WTC11 (cell line): ENCODE data around the gene CNIH3. TPM values are rescaled to one million over a fixed set of nuclear protein-coding genes. Genes with fewer than 3 reads are reported as not detected.

Experiments used
- ATAC-seq: fragments of 200-7000 bp; cut with Tn5 transposase; 2 replicates; pipeline ENCODE4 v1.10.0; 2021; ENCODE audit warnings: mild to moderate bottlenecking, moderate library complexity
- CTCF ChIA-PET: fragments of 300-600 bp; sonication (Branson Sonifier 250); formaldehyde crosslinking; loops from one replicate; lab custom pipeline; 2021; ENCODE audit warnings: antibody characterized with exemption; lab: Charles Lee
- POLR2A ChIA-PET: fragments of 350-600 bp; sonication (Branson Sonifier 250); formaldehyde crosslinking; loops from one replicate; lab custom pipeline; 2021; ENCODE audit warnings: antibody characterized with exemption; lab: Charles Lee
- DNase-seq: peaks from one replicate; pipeline ENCODE4 v3.0.0; 2021; ENCODE audit warnings: low spot score
- H3K27ac Mint-ChIP-seq: 2 replicates; pipeline ENCODE4 v1.8.0; 2021; ENCODE audit warnings: mixed read lengths
- H3K27me3 Mint-ChIP-seq: 2 replicates; pipeline ENCODE4 v1.8.0; 2021; ENCODE audit warnings: low read depth, mild to moderate bottlenecking, moderate library complexity, mixed read lengths
- H3K36me3 Mint-ChIP-seq: 2 replicates; pipeline ENCODE4 v1.8.0; 2021; ENCODE audit warnings: mixed read lengths
- H3K4me1 Mint-ChIP-seq: 2 replicates; pipeline ENCODE4 v1.8.0; 2022; ENCODE audit warnings: mixed read lengths
- H3K4me3 Mint-ChIP-seq: 2 replicates; pipeline ENCODE4 v1.8.0; 2021; ENCODE audit warnings: mild to moderate bottlenecking, moderate library complexity, mixed read lengths
- H3K9me3 Mint-ChIP-seq: 2 replicates; pipeline ENCODE4 v1.8.0; 2021; ENCODE audit warnings: mixed read lengths
- ATF2 ChIP-seq: sonication (generic); formaldehyde crosslinking; IDR thresholded peaks from 2 replicates; pipeline ENCODE4 v1.8.1; 2022; ENCODE audit warnings: low read depth, missing genetic modification reagents, borderline replicate concordance
- ATF3 ChIP-seq: sonication (generic); formaldehyde crosslinking; conservative IDR thresholded peaks from 2 replicates; pipeline ENCODE4 v1.8.1; 2022; ENCODE audit warnings: mild to moderate bottlenecking, missing genetic modification reagents
- CDX4 ChIP-seq: fragments of 250-450 bp; sonication (Bioruptor Pico); IDR thresholded peaks from 2 replicates; pipeline ENCODE4 v1.9.0; 2021; ENCODE audit warnings: moderate library complexity, mild to moderate bottlenecking, inconsistent platforms, borderline replicate concordance
- CREB1 ChIP-seq: sonication (generic); formaldehyde crosslinking; IDR thresholded peaks from 2 replicates; pipeline ENCODE4 v1.8.0; 2023; ENCODE audit warnings: mild to moderate bottlenecking, missing genetic modification reagents
- CTCF ChIP-seq: fragments of 200-600 bp; IDR thresholded peaks from 2 replicates; pipeline ENCODE4 v1.8.0; 2022; ENCODE audit warnings: antibody characterized with exemption
- E2F4 ChIP-seq: sonication (generic); formaldehyde crosslinking; IDR thresholded peaks from 2 replicates; pipeline ENCODE4 v1.8.1; 2022; ENCODE audit warnings: low read depth, mild to moderate bottlenecking, moderate library complexity, missing genetic modification reagents, borderline replicate concordance
- ERG ChIP-seq: fragments of 250-450 bp; sonication (Bioruptor Pico); IDR thresholded peaks from 2 replicates; pipeline ENCODE4 v1.8.0; 2021; ENCODE audit warnings: mild to moderate bottlenecking
- HMGA2 ChIP-seq: fragments of 250-450 bp; sonication (Bioruptor Pico); IDR thresholded peaks from 2 replicates; pipeline ENCODE4 v1.4.0; 2021; ENCODE audit warnings: mild to moderate bottlenecking, moderate library complexity
- IRF2 ChIP-seq: sonication (generic); formaldehyde crosslinking; IDR thresholded peaks from 2 replicates; pipeline ENCODE4 v1.8.0; 2022; ENCODE audit warnings: low read depth, missing genetic modification reagents, borderline replicate concordance
- JUN ChIP-seq: sonication (generic); formaldehyde crosslinking; IDR thresholded peaks from 2 replicates; pipeline ENCODE4 v1.8.0; 2023; ENCODE audit warnings: mild to moderate bottlenecking, missing genetic modification reagents
- MAX ChIP-seq: sonication (generic); formaldehyde crosslinking; IDR thresholded peaks from 2 replicates; pipeline ENCODE4 v1.8.0; 2022; ENCODE audit warnings: mild to moderate bottlenecking, missing genetic modification reagents
- NFYB ChIP-seq: sonication (generic); formaldehyde crosslinking; conservative IDR thresholded peaks from 2 replicates; pipeline ENCODE4 v1.8.0; 2022; ENCODE audit warnings: low read depth, missing genetic modification reagents
- PREB ChIP-seq: sonication (generic); formaldehyde crosslinking; IDR thresholded peaks from 2 replicates; pipeline ENCODE4 v1.8.1; 2022; ENCODE audit warnings: mild to moderate bottlenecking, missing genetic modification reagents, moderate library complexity, borderline replicate concordance
- RELA ChIP-seq: sonication (generic); formaldehyde crosslinking; IDR thresholded peaks from 2 replicates; pipeline ENCODE4 v1.8.1; 2022; ENCODE audit warnings: missing genetic modification reagents, mild to moderate bottlenecking, borderline replicate concordance
- TCF7 ChIP-seq: sonication (generic); formaldehyde crosslinking; IDR thresholded peaks from 2 replicates; pipeline ENCODE4 v1.8.0; 2022; ENCODE audit warnings: mild to moderate bottlenecking, low read depth, missing genetic modification reagents, moderate library complexity
- TP53 ChIP-seq: sonication (generic); formaldehyde crosslinking; IDR thresholded peaks from 2 replicates; pipeline ENCODE4 v1.8.1; 2023; ENCODE audit warnings: mild to moderate bottlenecking, missing genetic modification reagents
- USF2 ChIP-seq: sonication (generic); formaldehyde crosslinking; IDR thresholded peaks from 2 replicates; pipeline ENCODE4 v1.8.1; 2023; ENCODE audit warnings: mild to moderate bottlenecking, missing genetic modification reagents, moderate library complexity
- ZNF281 ChIP-seq: sonication (generic); formaldehyde crosslinking; IDR thresholded peaks from 2 replicates; pipeline ENCODE4 v1.8.0; 2023; ENCODE audit warnings: mild to moderate bottlenecking, missing genetic modification reagents
- total RNA-seq: library from RNA; stranded (reverse); gene quantifications from 3 replicates; pipeline ENCODE4 v1.2.3, GENCODE V29; 2021

Gene CNIH3
- total RNA-seq, 1 experiment from 2014 or later, result 8.1 TPM

GRCh38 chr1:224617410-224618355 is 1.6 kb downstream of the CNIH3 start:
- Mint-ChIP-seq H3K36me3 (peaks cover 15% of the 10 kb centered on the region), H3K27ac (no peak overlapping the region), H3K4me1 (peaks cover 30% of the 10 kb centered on the region), H3K4me3 (peak overlapping the region; percentile 85), H3K9me3 (peaks cover 13% of the 10 kb centered on the region), H3K27me3 (peaks cover 79% of the 10 kb centered on the region)
- POLR2A ChIA-PET, result no interaction called here
- ATAC-seq (peak; percentile 2; the same call in 1 of the 2 replicates), DNase-seq (peak; percentile 27)
- CTCF ChIA-PET, result interaction anchor here (1.1 to 4.2 kb wide), 4 partner anchors 11 to 305 kb away, joined by 3 to 15 read pairs (median 3); no protein-coding TSS in a partner anchor
- TF ChIP-seq CREB1, result 0 out of 2 replicates have a peak, but pooled peaks have one; percentile 7
- no peak for TF ChIP-seq NFYB (CRISPR knock-in tag)
- TF ChIP-seq CTCF, result no peak
- no peak for TF ChIP-seq ATF3 (CRISPR knock-in tag)
- TF ChIP-seq CDX4 (CRISPR knock-in tag), result no peak
- no peak for TF ChIP-seq ERG
- TF ChIP-seq ZNF281 (CRISPR knock-in tag), result no peak
- TF ChIP-seq E2F4 (CRISPR knock-in tag), result no peak
- no peak for TF ChIP-seq USF2 (CRISPR knock-in tag)
- TF ChIP-seq TCF7, result no peak
- TF ChIP-seq MAX (CRISPR knock-in tag), result 0 out of 2 replicates have a peak, but pooled peaks have one; percentile 1
- no peak for TF ChIP-seq TP53 (CRISPR knock-in tag)

GRCh38 chr1:224619209-224619608 is 3.1 kb downstream of the CNIH3 start:
- peaks cover 15% of the 10 kb centered on the region for H3K36me3 Mint-ChIP-seq
- H3K9me3 Mint-ChIP-seq, result peaks cover 13% of the 10 kb centered on the region
- POLR2A ChIA-PET, result no interaction called here
- TF ChIP-seq IRF2 (CRISPR knock-in tag), result no peak
- no peak for TF ChIP-seq HMGA2
- no peak for TF ChIP-seq ATF2 (CRISPR knock-in tag)
- TF ChIP-seq RELA (CRISPR knock-in tag), result no peak
- TF ChIP-seq PREB (CRISPR knock-in tag), result no peak
- TF ChIP-seq JUN (CRISPR knock-in tag), result no peak
- TF ChIP-seq NFYB (CRISPR knock-in tag), result no peak
- TF ChIP-seq, all 79 proteins: peak for 0
- H3K4me1 Mint-ChIP-seq, result peaks cover 32% of the 10 kb centered on the region
- peaks cover 66% of the 10 kb centered on the region for H3K27me3 Mint-ChIP-seq
- ATAC-seq (no peak), DNase-seq (no peak)
- no peak overlapping the region for H3K27ac Mint-ChIP-seq
- CTCF ChIA-PET, result interaction anchor here (1.1 to 1.2 kb wide), 2 partner anchors 13 to 32 kb away, joined by 3 to 4 read pairs; no protein-coding TSS in a partner anchor
- no peak overlapping the region for H3K4me3 Mint-ChIP-seq
